Spleen (tissue), 11 donors: Measurements from ENCODE around the gene SZRD1. TPM values are rescaled to one million over a fixed set of nuclear protein-coding genes. Genes with fewer than 3 reads are reported as not detected.
A peak's percentile ranks its signal among the peaks of the same experiment; 100 is the strongest.

Experiments
- DNase-seq: peaks from one replicate; pipeline ENCODE4 v3.0.0-alpha.2; 2020
- H3K27ac ChIP-seq, 8 donors: fragments of 200-600 bp; sonication (generic) in 7 of 8; 1 replicate in 4 of 8; 2 replicates in 4 of 8; pipeline versions ENCODE4 v1.5.0 to v1.8.0; 2016 to 2021; ENCODE audit warnings: inconsistent platforms in 4 of 8, mild to moderate bottlenecking in 4 of 8, moderate library complexity in 1 of 8
- H3K27me3 ChIP-seq, 7 donors: fragments of 200-600 bp; sonication (generic) in 6 of 7; replicated peaks in 1 of 7; 1 replicate in 4 of 7; 2 replicates in 3 of 7; pipeline versions ENCODE4 v1.5.0 to v1.8.0; 2016 to 2021; ENCODE audit warnings: inconsistent platforms in 3 of 7, mild to moderate bottlenecking in 1 of 7
- H3K36me3 ChIP-seq, 6 donors: fragments of 200-600 bp; sonication (generic) in 5 of 6; 1 replicate in 4 of 6; 2 replicates in 2 of 6; pipeline versions ENCODE4 v1.5.0 to v1.8.0; 2016 to 2021; ENCODE audit warnings: inconsistent platforms in 2 of 6
- H3K4me1 ChIP-seq, 6 donors: fragments of 200-600 bp; sonication (generic) in 5 of 6; 1 replicate in 3 of 6; 2 replicates in 3 of 6; pipeline versions ENCODE4 v1.5.0 to v1.8.0; 2016 to 2021; ENCODE audit warnings: inconsistent platforms in 3 of 6
- H3K4me3 ChIP-seq, 8 donors: fragments of 200-600 bp; sonication (generic) in 7 of 8; 1 replicate in 4 of 8; 2 replicates in 4 of 8; pipeline versions ENCODE4 v1.5.0 to v1.8.0; 2016 to 2021; ENCODE audit warnings: inconsistent platforms in 4 of 8, mild to moderate bottlenecking in 4 of 8, moderate library complexity in 2 of 8
- H3K9me3 ChIP-seq, 8 donors: fragments of 200-600 bp; sonication (generic) in 7 of 8; 1 replicate in 4 of 8; 2 replicates in 4 of 8; pipeline versions ENCODE4 v1.5.0 to v1.8.0; 2016 to 2021; ENCODE audit warnings: inconsistent platforms in 4 of 8
- POLR2A ChIP-seq, 3 donors: fragments of 450-650 bp; IDR thresholded peaks; one replicate each; pipeline ENCODE4 v1.5.1; 2017; ENCODE audit warnings: antibody characterized with exemption in 3 of 3, mild to moderate bottlenecking in 1 of 3
- POLR2AphosphoS5 ChIP-seq, 3 donors: sonication (generic); formaldehyde crosslinking; IDR thresholded peaks; one replicate each; pipeline ENCODE4 v1.5.1; 2017; ENCODE audit warnings: antibody characterized with exemption in 3 of 3
- WGBS, 5 donors: extraction: QIAGEN DNeasy Blood & Tissue Kit in 3 of 5; methylation state at CpG; one replicate each; pipeline versions ENCODE4 v1.1.5 to v1.1.7; 2013 to 2018; 5-methylcytosine and 5-hydroxymethylcytosine counted together
- intact Hi-C: fragments of 100-400 bp; cut with DNase I; formaldehyde crosslinking; loops from one replicate; pipeline ENCODE4 v1.15.0; 2023; ENCODE audit warnings: low total_unique reads
- polyA plus RNA-seq, 3 donors: library from polyadenylated mRNA; stranded (reverse); fragments of 200-250 nt; gene quantifications; one replicate each; pipeline ENCODE4 v1.2.1, GENCODE V29; 2013
- total RNA-seq, 7 donors: library from RNA; depleted of rRNA in 3 of 7; stranded (reverse); fragments of >200 nt in 3 of 7; fragmentation: NEBNext Ultra II Directional in 4 of 7; extraction: Animal tissue kit (Norgen Biotek cat#: 25700) in 4 of 7; gene quantifications; one replicate each; pipeline versions ENCODE4 v1.1.0 to v1.2.1, GENCODE V29; 2016 to 2021
- TF ChIP-seq, protein P1 (sequence below), 11 experiments: fragments of 200-600 bp in 7 of 11; fragments of 450-650 bp in 4 of 11; sonication (generic) in 4 of 11; IDR thresholded peaks in 8 of 11; conservative IDR thresholded peaks in 3 of 11; 1 replicate in 7 of 11; 2 replicates in 4 of 11; pipeline versions ENCODE4 v1.4.0 to v1.8.0; 2016 to 2021; ENCODE audit warnings: antibody characterized with exemption in 11 of 11, inconsistent platforms in 4 of 11, mild to moderate bottlenecking in 1 of 11
- donor health status: healthy with polysubstance abuse.
- donor health status: DM: no; HTN: no; CAD: no; lungs with moderate emphysema.
- donor health status: DM: no; HTN: no; CAD: no.
- donor health status: Bipolar disorder and iron deficiency.
- donor health status: healthy.
- donor health status: DM: no; HTN: no; CAD: no.
- donor health status: DM: yes; HTN: yes; CAD: no.

Gene SZRD1
- total and polyA plus RNA-seq, 10 donors = 37.8 to 129 (median 84.6) TPM

GRCh38 chr1:16433030-16433429, 66.0 kb downstream of the SZRD1 start:
- Histone ChIP-seq H3K4me3 (no peak overlapping the region), H3K9me3 (no peaks in the 10 kb centered on the region), H3K27ac (no peak overlapping the region), H3K4me1 (peaks cover 0 to 15% (median 10%) of the 10 kb centered on the region in 6 donors), H3K27me3 (no peaks in the 10 kb centered on the region), H3K36me3 (no peaks in the 10 kb centered on the region)
- 44 to 55% (median 52%) methylated on average over 9 of the region's 9 CpGs for WGBS, 5 donors
- DNase-seq = no peak
- intact Hi-C loops = no loop called here
- TF ChIP-seq POLR2A (IDR thresholded peaks at IDR 0.05) = no peak
- TF ChIP-seq, protein P1, sequence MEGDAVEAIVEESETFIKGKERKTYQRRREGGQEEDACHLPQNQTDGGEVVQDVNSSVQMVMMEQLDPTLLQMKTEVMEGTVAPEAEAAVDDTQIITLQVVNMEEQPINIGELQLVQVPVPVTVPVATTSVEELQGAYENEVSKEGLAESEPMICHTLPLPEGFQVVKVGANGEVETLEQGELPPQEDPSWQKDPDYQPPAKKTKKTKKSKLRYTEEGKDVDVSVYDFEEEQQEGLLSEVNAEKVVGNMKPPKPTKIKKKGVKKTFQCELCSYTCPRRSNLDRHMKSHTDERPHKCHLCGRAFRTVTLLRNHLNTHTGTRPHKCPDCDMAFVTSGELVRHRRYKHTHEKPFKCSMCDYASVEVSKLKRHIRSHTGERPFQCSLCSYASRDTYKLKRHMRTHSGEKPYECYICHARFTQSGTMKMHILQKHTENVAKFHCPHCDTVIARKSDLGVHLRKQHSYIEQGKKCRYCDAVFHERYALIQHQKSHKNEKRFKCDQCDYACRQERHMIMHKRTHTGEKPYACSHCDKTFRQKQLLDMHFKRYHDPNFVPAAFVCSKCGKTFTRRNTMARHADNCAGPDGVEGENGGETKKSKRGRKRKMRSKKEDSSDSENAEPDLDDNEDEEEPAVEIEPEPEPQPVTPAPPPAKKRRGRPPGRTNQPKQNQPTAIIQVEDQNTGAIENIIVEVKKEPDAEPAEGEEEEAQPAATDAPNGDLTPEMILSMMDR (IDR thresholded peaks at IDR 0.05 in 8 of 11, conservative IDR thresholded peaks at IDR 0.05 in 3 of 11) = no peak
- peak; percentile 27 to 58 (median 57) for TF ChIP-seq POLR2AphosphoS5 (IDR thresholded peaks at IDR 0.05)

- H3K4me1 ChIP-seq = peaks cover 0 to 16% (median 10%) of the 10 kb centered on the region in 6 donors
- WGBS, 5 donors = 94 to 96% (median 95%) methylated on average over 4 of the region's 4 CpGs
- H3K27me3 ChIP-seq = no peaks in the 10 kb centered on the region
- no peaks in the 10 kb centered on the region for H3K9me3 ChIP-seq
- no peak for DNase-seq
- intact Hi-C loops = no loop called here
- no peak overlapping the region for H3K27ac ChIP-seq
- no peak overlapping the region for H3K4me3 ChIP-seq
- no peaks in the 10 kb centered on the region for H3K36me3 ChIP-seq
- TF ChIP-seq, protein P1 (IDR thresholded peaks at IDR 0.05 in 8 of 11, conservative IDR thresholded peaks at IDR 0.05 in 3 of 11) = no peak
- TF ChIP-seq POLR2AphosphoS5 (IDR thresholded peaks at IDR 0.05) (no peak), POLR2A (IDR thresholded peaks at IDR 0.05) (no peak)
Observed at GRCh38 chr1:16434007-16434406, 67.0 kb downstream of the SZRD1 start.

DNA sequence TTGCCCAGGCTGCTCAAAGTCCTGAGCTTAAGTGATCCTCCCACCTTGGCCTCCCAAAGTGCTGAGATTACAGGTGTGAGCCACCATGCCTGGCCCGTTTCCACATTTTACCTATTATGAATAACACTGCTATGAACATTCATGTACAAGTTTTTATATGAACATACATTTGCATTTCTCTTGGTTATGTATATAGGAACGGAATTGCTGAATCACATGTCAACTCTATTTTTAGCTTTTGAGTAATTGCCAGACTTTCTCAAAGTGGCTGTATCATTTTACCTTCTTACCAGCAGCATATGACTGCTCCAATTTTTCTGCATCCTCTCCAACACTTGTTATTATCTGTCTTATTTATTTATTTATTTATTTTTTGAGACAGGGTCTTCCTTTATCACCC, 67.5 kb downstream of the SZRD1 start:
- Histone ChIP-seq H3K36me3 (no peaks in the 10 kb centered on the region), H3K9me3 (no peaks in the 10 kb centered on the region), H3K4me1 (peaks cover 0 to 21% (median 10%) of the 10 kb centered on the region in 6 donors), H3K27ac (no peak overlapping the region), H3K27me3 (no peaks in the 10 kb centered on the region), H3K4me3 (no peak overlapping the region)
- intact Hi-C loops = no loop called here
- no peak for DNase-seq
- WGBS, 5 donors = 50 to 76% (median 57%) methylated on average over 2 of the region's 2 CpGs
- no peak for TF ChIP-seq POLR2AphosphoS5 (IDR thresholded peaks at IDR 0.05)
- no peak for TF ChIP-seq POLR2A (IDR thresholded peaks at IDR 0.05)
- TF ChIP-seq, protein P1 (IDR thresholded peaks at IDR 0.05 in 8 of 11, conservative IDR thresholded peaks at IDR 0.05 in 3 of 11) = no peak

- DNase-seq = no peak
- H3K36me3 ChIP-seq = peaks cover 0 to 2% (median 0%) of the 10 kb centered on the region in 6 donors
- H3K4me3 ChIP-seq = no peak within 1 kb of the TSS
- peaks cover 7 to 41% (median 23%) of the 10 kb centered on the region in 6 donors for H3K4me1 ChIP-seq
- 74 to 84% (median 76%) methylated on average over 3 of the region's 3 CpGs for WGBS, 5 donors
- intact Hi-C loops = no loop called here
- H3K27me3 ChIP-seq = no peaks in the 10 kb centered on the region
- TF ChIP-seq POLR2A (IDR thresholded peaks at IDR 0.05) (no peak), POLR2AphosphoS5 (IDR thresholded peaks at IDR 0.05) (no peak)
- TF ChIP-seq, protein P1 (IDR thresholded peaks at IDR 0.05 in 8 of 11, conservative IDR thresholded peaks at IDR 0.05 in 3 of 11) = no peak
- no peak within 1 kb of the TSS for H3K27ac ChIP-seq
- no peaks in the 10 kb centered on the region for H3K9me3 ChIP-seq
Observed at GRCh38 chr1:16436946-16437474, 70.0 kb downstream of the SZRD1 start, which contains the start of gene SPATA21. TSS of gene SPATA21 (minus strand) at chr1:16437424. CDS start at chr1:16431371, 6,053 bp downstream.
